Endothelial cell of umbilical vein (primary cell): Measurements from ENCODE around the gene IFITM2. TPM values are rescaled to one million over a fixed set of nuclear protein-coding genes. Genes with fewer than 3 reads are reported as not detected.
"Not testable (repeated sequence)": the region's sequence is repeated elsewhere in the genome, so short reads cannot be mapped to it uniquely, and the experiment has no call there.

Experiments used
- Bru-seq: library from RNA; stranded (reverse); fragments of 400-500 nt; gene quantifications from one replicate; lab custom pipeline; 2021; lab: Mats Ljungman, UMichigan
- BruChase-seq, 2 experiments: library from RNA; stranded (reverse); fragments of 400-500 nt; gene quantifications; one replicate each; lab custom pipeline; 2021; lab: Mats Ljungman, UMichigan
- BruUV-seq: library from RNA; stranded (reverse); fragments of 400-500 nt; replicated peaks from 2 replicates; lab custom pipeline; 2021; lab: Mats Ljungman, UMichigan
- CTCF ChIA-PET: fragments of 300-600, 350-600 bp; sonication (Branson Sonifier 250); formaldehyde crosslinking; loops from one replicate; lab custom pipeline; 2021; ENCODE audit warnings: antibody characterized with exemption, inconsistent platforms; lab: Charles Lee
- POLR2A ChIA-PET: fragments of 300-600, 350-600 bp; sonication (Branson Sonifier 250); formaldehyde crosslinking; loops from one replicate; lab custom pipeline; 2021; ENCODE audit warnings: antibody characterized with exemption, inconsistent platforms; lab: Charles Lee
- DNase-seq: peaks from one replicate; pipeline ENCODE4 v3.0.0-alpha.2; 2011; ENCODE audit warnings: low read depth, low spot score
- FAIRE-seq: peaks from 2 replicates; lab custom pipeline; 2011; peaks lifted over from hg19 to GRCh38; lab: Jason Lieb, UNC
- H2AFZ ChIP-seq: 2 replicates; pipeline ENCODE4 v1.6.0; 2012; ENCODE audit warnings: low read depth, low read length, control low read depth, inconsistent platforms
- H3K27ac ChIP-seq: 2 replicates; pipeline ENCODE4 v1.5.1; 2011; ENCODE audit warnings: low read depth, mild to moderate bottlenecking, control low read depth, low read length, moderate library complexity; ENCODE audit not compliant: insufficient read depth
- H3K27me3 ChIP-seq, 2 experiments: 2 replicates each; pipeline versions ENCODE4 v1.6.0 to v1.6.1; 2011; ENCODE audit warnings: low read length in 2 of 2, mixed read lengths in 1 of 2; ENCODE audit not compliant: control insufficient read depth in 2 of 2, insufficient read depth in 2 of 2
- H3K36me3 ChIP-seq, 2 experiments: 2 replicates in 1 of 2; 3 replicates in 1 of 2; pipeline ENCODE4 v1.5.1; 2011; ENCODE audit warnings: low read length in 2 of 2, mild to moderate bottlenecking in 1 of 2, moderate library complexity in 1 of 2; ENCODE audit not compliant: control insufficient read depth in 2 of 2, insufficient read depth in 2 of 2; ENCODE audit errors: extremely low read depth in 1 of 2
- H3K4me1 ChIP-seq: 3 replicates; pipeline ENCODE4 v1.5.1; 2011; ENCODE audit warnings: mild to moderate bottlenecking, low read length; ENCODE audit not compliant: control insufficient read depth, insufficient read depth; ENCODE audit errors: extremely low read depth
- H3K4me2 ChIP-seq: 2 replicates; pipeline ENCODE4 v1.6.1; 2011; ENCODE audit warnings: low read length, control low read depth, mixed read lengths; ENCODE audit not compliant: insufficient read depth
- H3K4me3 ChIP-seq, 3 experiments: fragments of 200-600 bp in 1 of 3; sonication (generic), shearing (Covaris generic) in 1 of 3; replicated peaks in 1 of 3; 2 replicates each; pipeline ENCODE4 v1.5.1; 2011 to 2016; ENCODE audit warnings: control low read depth in 3 of 3, low read length in 3 of 3, mild to moderate bottlenecking in 2 of 3, inconsistent platforms in 1 of 3, low read depth in 1 of 3, moderate library complexity in 1 of 3; ENCODE audit not compliant: insufficient read depth in 1 of 3
- H3K79me2 ChIP-seq: 2 replicates; pipeline ENCODE4 v1.6.0; 2012; ENCODE audit warnings: low read length, inconsistent platforms; ENCODE audit not compliant: control insufficient read depth, insufficient read depth
- H3K9ac ChIP-seq: replicated peaks from 2 replicates; pipeline ENCODE3; 2011; ENCODE audit warnings: low read length, control low read depth; ENCODE audit not compliant: insufficient read depth; ENCODE audit errors: extremely low read depth
- H3K9me1 ChIP-seq: replicated peaks from 3 replicates; pipeline ENCODE4 v1.6.0; 2011; ENCODE audit warnings: mild to moderate bottlenecking, low read length; ENCODE audit not compliant: control insufficient read depth, insufficient read depth; ENCODE audit errors: extremely low read depth
- H3K9me3 ChIP-seq: replicated peaks from 2 replicates; pipeline ENCODE4 v1.5.1; 2012; ENCODE audit warnings: low read length, inconsistent platforms; ENCODE audit not compliant: control insufficient read depth, insufficient read depth
- H4K20me1 ChIP-seq: replicated peaks from 2 replicates; pipeline ENCODE3; 2011; ENCODE audit warnings: mild to moderate bottlenecking, low read length; ENCODE audit not compliant: control insufficient read depth, insufficient read depth; ENCODE audit errors: extremely low read depth
- CTCF ChIP-seq, 2 donors: IDR thresholded peaks; 1 replicate in 1 of 2; 2 replicates in 1 of 2; pipeline ENCODE4 v1.5.1; 2011; ENCODE audit warnings: low read length in 2 of 2, mild to moderate bottlenecking in 2 of 2, moderate library complexity in 2 of 2, control low read depth in 1 of 2, inconsistent platforms in 1 of 2, low read depth in 1 of 2; ENCODE audit not compliant: insufficient read depth in 1 of 2; ENCODE audit errors: extremely low read depth in 1 of 2
- EZH2 ChIP-seq: IDR thresholded peaks from 2 replicates; pipeline ENCODE4 v1.6.1; 2012; ENCODE audit warnings: borderline replicate concordance, low read depth, mild to moderate bottlenecking, moderate library complexity, low read length, inconsistent platforms; ENCODE audit not compliant: severe bottlenecking
- FOS ChIP-seq: IDR thresholded peaks from 2 replicates; pipeline ENCODE4 v1.6.1; 2011; ENCODE audit warnings: mild to moderate bottlenecking, low read length, moderate library complexity, borderline replicate concordance; ENCODE audit not compliant: insufficient read depth
- GATA2 ChIP-seq: IDR thresholded peaks from 2 replicates; pipeline ENCODE4 v1.7.0; 2011; ENCODE audit warnings: low read depth, mild to moderate bottlenecking, moderate library complexity, mixed read lengths, low read length; ENCODE audit not compliant: insufficient read length, insufficient read depth
- JUN ChIP-seq: IDR thresholded peaks from 2 replicates; pipeline ENCODE4 v1.6.1; 2011; ENCODE audit warnings: borderline replicate concordance, low read depth; ENCODE audit not compliant: insufficient read length, insufficient read depth
- MYC ChIP-seq: IDR thresholded peaks from one replicate; pipeline ENCODE4 v1.6.1; 2011; ENCODE audit warnings: mild to moderate bottlenecking, low read depth, low read length
- POLR2A ChIP-seq: IDR thresholded peaks from 2 replicates; pipeline ENCODE4 v1.6.1; 2012; ENCODE audit warnings: low read depth, mild to moderate bottlenecking, control low read depth, low read length
- POLR2AphosphoS5 ChIP-seq: IDR thresholded peaks from 2 replicates; pipeline ENCODE4 v1.6.1; 2012; ENCODE audit warnings: low read depth, mild to moderate bottlenecking, control low read depth, low read length, moderate library complexity; ENCODE audit not compliant: insufficient read depth
- dilution Hi-C: fragments of 300-500 bp; cut with MboI; formaldehyde crosslinking; loops from one replicate; pipeline ENCODE4 v1.15.0; 2019; ENCODE audit warnings: low sequenced_read_pairs; ENCODE audit not compliant: extremely low pct_ligation_motif_present
- intact Hi-C: fragments of 100-400 bp; cut with micrococcal nuclease; formaldehyde crosslinking; loops from one replicate; pipeline ENCODE4 v1.10.0; 2022
- long read RNA-seq: library from polyadenylated mRNA; stranded (forward); transcript quantifications from one replicate; pipeline ENCODE4 v2.0.0, GENCODE V29; 2021
- polyA minus RNA-seq, 3 experiments: library from RNA; depleted of rRNA, polyadenylated mRNA; stranded (reverse); fragments of >200 nt; gene quantifications; 1 replicate in 1 of 3; 2 replicates in 2 of 3; pipeline ENCODE4 v1.2.3, GENCODE V29; 2011
- polyA plus RNA-seq, 4 experiments: library from polyadenylated mRNA; depleted of rRNA in 3 of 4; stranded (reverse) in 3 of 4; unstranded in 1 of 4; fragments of >200 nt; gene quantifications; 2 replicates each; pipeline versions ENCODE4 v1.2.1 to v1.2.3, GENCODE V29; 2011 to 2012; ENCODE audit warnings: missing spikeins in 1 of 4
- total RNA-seq: library from RNA; stranded (reverse); gene quantifications from 2 replicates; pipeline ENCODE4 v1.2.3, GENCODE V29; 2021
- TF ChIP-seq, protein P1 (sequence below): IDR thresholded peaks from 2 replicates; pipeline ENCODE4 v1.6.1; 2011; ENCODE audit not compliant: insufficient read depth, insufficient read length

IFITM2 gene
- total RNA-seq (219 and 263 TPM in 2 replicates), polyA plus RNA-seq (1,135 and 1,428 TPM in 2 replicates), polyA minus RNA-seq (371 and 437 TPM in 2 replicates), Bru-seq, nascent RNA (percentile 82 among the genes with signal in this experiment), BruChase-seq, experiment 1, labeled RNA remaining after a 6-hour chase (percentile 95 among the genes with signal in this experiment), BruChase-seq, experiment 2, labeled RNA remaining after a 2-hour chase (percentile 85 among the genes with signal in this experiment)
- 681 and 696 TPM in 2 replicates for polyA plus RNA-seq (2011; cell fraction: cytosol; rRNA removed)
- 144 and 187 TPM in 2 replicates for polyA plus RNA-seq (2011; cell fraction: nucleus; rRNA removed)
- polyA plus RNA-seq (2012), result 576 and 617 TPM in 2 replicates
- polyA minus RNA-seq (2011; cell fraction: cytosol; rRNA and poly(A)+ RNA removed), result 132 TPM
- polyA minus RNA-seq (2011; cell fraction: nucleus; rRNA and poly(A)+ RNA removed), result 35.2 and 49.4 TPM in 2 replicates
- long read RNA-seq, transcript IFITM2-206 (2 exons, 892 nt), result major isoform, 742 of 948 reads
- long read RNA-seq, partial matches to known transcripts, result 0 of 948 reads
- long read RNA-seq, other reads (novel, unspliced or antisense), result 206 of 948 reads

DNA sequence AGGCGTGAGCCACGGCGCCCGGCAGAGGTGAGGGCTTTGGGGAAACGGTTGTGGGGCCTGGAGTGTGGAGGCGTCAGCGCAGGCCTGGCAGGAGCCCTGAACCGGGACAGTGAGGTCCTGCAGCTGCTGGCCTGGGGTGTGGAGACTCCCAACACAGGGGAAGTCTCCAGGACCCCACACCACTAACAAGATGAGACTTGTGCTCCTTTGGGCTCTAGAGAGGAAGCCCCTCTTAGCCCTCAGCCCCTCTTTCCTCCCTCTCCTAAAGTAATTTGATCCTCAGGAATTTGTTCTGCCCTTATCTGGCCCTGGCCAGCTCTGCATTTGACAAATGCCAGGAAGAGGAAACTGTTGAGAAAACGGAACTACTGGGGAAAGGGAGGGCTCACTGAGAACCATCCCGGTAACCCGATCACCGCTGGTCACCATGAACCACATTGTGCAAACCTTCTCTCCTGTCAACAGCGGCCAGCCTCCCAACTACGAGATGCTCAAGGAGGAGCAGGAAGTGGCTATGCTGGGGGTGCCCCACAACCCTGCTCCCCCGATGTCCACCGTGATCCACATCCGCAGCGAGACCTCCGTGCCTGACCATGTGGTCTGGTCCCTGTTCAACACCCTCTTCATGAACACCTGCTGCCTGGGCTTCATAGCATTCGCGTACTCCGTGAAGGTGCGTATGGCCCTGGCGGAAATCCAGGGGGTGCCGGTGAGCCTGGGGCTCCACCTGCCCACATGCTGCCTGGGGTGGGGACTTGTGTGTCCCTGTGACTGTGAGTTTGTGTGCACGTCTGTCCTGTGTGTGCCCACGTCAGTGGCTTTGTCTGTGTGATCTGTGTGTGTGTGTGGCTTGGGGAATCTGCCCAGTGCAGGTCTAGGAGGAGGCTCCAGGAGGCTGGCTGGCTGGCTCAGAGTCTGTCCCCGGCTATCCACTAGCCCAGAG is at the start of gene IFITM2:
TSS of gene IFITM2 (plus strand) at position 51 of the 943 bp plus-strand sequence. CDS start at position 428, 377 bp downstream.
- ChIA-PET CTCF (interaction anchor here (0.8 to 4.3 kb wide), 6 partner anchors 9 to 140 kb away, joined by 3 to 79 read pairs (median 10); partner anchors contain the start of gene IFITM3), POLR2A (interaction anchor here (1.0 kb wide), 1 partner anchor 48 kb away, joined by 7 read pairs; no protein-coding TSS in a partner anchor)
- Histone ChIP-seq H3K4me2 (peak within 1 kb of the TSS; percentile 84), H3K79me2 (peaks cover 13% of the 10 kb centered on the region), H3K4me3 (peak within 1 kb of the TSS; percentile 10 to 70 (median 49)), H3K27ac (peak within 1 kb of the TSS; percentile 6), H2AFZ (peak within 1 kb of the TSS; percentile 14), H3K4me1 (peaks cover 15% of the 10 kb centered on the region), H3K9ac (peak within 1 kb of the TSS; percentile 13)
- FAIRE-seq, result peak; percentile 94
- intact Hi-C loops, result loop anchor here (1.0 to 5.0 kb wide), 4 partner anchors 48 to 209 kb away; partner anchors contain the start of genes BET1L, PSMD13, RIC8A and SIRT3
- TF ChIP-seq POLR2A, result peak; percentile 90
- TF ChIP-seq, protein P1, sequence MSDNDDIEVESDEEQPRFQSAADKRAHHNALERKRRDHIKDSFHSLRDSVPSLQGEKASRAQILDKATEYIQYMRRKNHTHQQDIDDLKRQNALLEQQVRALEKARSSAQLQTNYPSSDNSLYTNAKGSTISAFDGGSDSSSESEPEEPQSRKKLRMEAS, result peak; percentile 27
- H3K9me3 ChIP-seq, H4K20me1 ChIP-seq, H3K27me3 ChIP-seq, H3K36me3 ChIP-seq, dilution Hi-C loops, H3K9me1 ChIP-seq: not testable (repeated sequence)
- TSS peak; percentile 98 for BruUV-seq
- DNase-seq, result peak; percentile 71

- ChIA-PET CTCF (no interaction called here), POLR2A (no interaction called here)
- dilution Hi-C loops, result no loop called here
Measured at GRCh38 chr11:259413-259812, 48.2 kb upstream of the IFITM2 start.

More at GRCh38 chr11:259413-259812, 48.2 kb upstream of the IFITM2 start:
- H3K9ac ChIP-seq, result no peak overlapping the region
- TF ChIP-seq CTCF (IDR thresholded peaks at IDR 0.05; ENCODE audit: extremely low read depth in 1 of 2, insufficient read depth in 1 of 2, low read depth in 1 of 2, low read length in 2 of 2) (no peak), POLR2AphosphoS5 (no peak), FOS (no peak), GATA2 (no peak), POLR2A (no peak), EZH2 (no peak), MYC (no peak), JUN (no peak)
- TF ChIP-seq, protein P1, result no peak
- H3K4me3 ChIP-seq, result no peak overlapping the region
- DNase-seq (no peak), FAIRE-seq (no peak)
- H2AFZ ChIP-seq, result no peak overlapping the region
- BruUV-seq, result no TSS peak
- H3K9me1 ChIP-seq, result no peaks in the 10 kb centered on the region
- no peaks in the 10 kb centered on the region for H3K4me1 ChIP-seq
- H3K79me2 ChIP-seq, result no peaks in the 10 kb centered on the region
- H3K9me3 ChIP-seq, result no peaks in the 10 kb centered on the region
- H3K27ac ChIP-seq, result no peak overlapping the region
- no peaks in the 10 kb centered on the region for H3K27me3 ChIP-seq
- intact Hi-C loops, result no loop called here
- H3K4me2 ChIP-seq, result no peak overlapping the region
- no peaks in the 10 kb centered on the region for H3K36me3 ChIP-seq
- no peaks in the 10 kb centered on the region for H4K20me1 ChIP-seq
